Non-pigmented ciliary epithelial cell (primary cell): ENCODE data around the gene KCNE5.
"Not testable (repeated sequence)": the region's sequence is repeated elsewhere in the genome, so short reads cannot be mapped to it uniquely, and the experiment has no call there.

Source experiments
- DNase-seq: peaks from one replicate; pipeline ENCODE4 v3.0.0-alpha.2; 2010; ENCODE audit warnings: low read depth

The KCNE5 gene

GRCh38 chrX:109601486-109601885, 23.5 kb downstream of the KCNE5 start:
- no peak for DNase-seq

- no peak for DNase-seq
These were observed 24.7 kb downstream of the KCNE5 start for GRCh38 chrX:109600237-109600651.

- no peak for DNase-seq
These were observed 29.0 kb downstream of the KCNE5 start for GRCh38 chrX:109596015-109596414.

- DNase-seq: no peak
These were observed 34.8 kb downstream of the KCNE5 start for GRCh38 chrX:109590176-109590575.

GRCh38 chrX:109585488-109585887, 39.5 kb downstream of the KCNE5 start:
- DNase-seq: no peak

- DNase-seq: no peak
These were observed 46.1 kb downstream of the KCNE5 start for GRCh38 chrX:109578916-109579315.

- no peak for DNase-seq
These were observed 47.9 kb downstream of the KCNE5 start for GRCh38 chrX:109577055-109577454.

- not testable (repeated sequence) for DNase-seq
These were observed 48.9 kb downstream of the KCNE5 start for GRCh38 chrX:109576083-109576482.
